GM12891 (cell line): ENCODE data around the gene NACAD.

ENCODE experiments used
- PAX5 ChIP-seq: IDR thresholded peaks from 2 replicates; pipeline ENCODE4 v1.6.1; 2011; ENCODE audit warnings: low read length, moderate library complexity, mild to moderate bottlenecking; ENCODE audit not compliant: insufficient read depth, severe bottlenecking
- POLR2A ChIP-seq: IDR thresholded peaks from 2 replicates; pipeline ENCODE4 v1.6.1; 2011; ENCODE audit warnings: low read depth, low read length, control low read depth
- POLR2AphosphoS5 ChIP-seq: IDR thresholded peaks from 2 replicates; pipeline ENCODE4 v1.6.1; 2011; ENCODE audit warnings: low read depth, low read length, control low read depth
- POU2F2 ChIP-seq: IDR thresholded peaks from 2 replicates; pipeline ENCODE4 v1.6.1; 2011; ENCODE audit warnings: low read depth, mild to moderate bottlenecking, control low read depth, low read length, moderate library complexity
- SPI1 ChIP-seq: IDR thresholded peaks from 2 replicates; pipeline ENCODE4 v1.6.1; 2011; ENCODE audit warnings: low read depth, low read length, control low read depth
- TAF1 ChIP-seq: IDR thresholded peaks from 2 replicates; pipeline ENCODE4 v1.6.1; 2011; ENCODE audit warnings: low read depth, low read length, control low read depth

DNA sequence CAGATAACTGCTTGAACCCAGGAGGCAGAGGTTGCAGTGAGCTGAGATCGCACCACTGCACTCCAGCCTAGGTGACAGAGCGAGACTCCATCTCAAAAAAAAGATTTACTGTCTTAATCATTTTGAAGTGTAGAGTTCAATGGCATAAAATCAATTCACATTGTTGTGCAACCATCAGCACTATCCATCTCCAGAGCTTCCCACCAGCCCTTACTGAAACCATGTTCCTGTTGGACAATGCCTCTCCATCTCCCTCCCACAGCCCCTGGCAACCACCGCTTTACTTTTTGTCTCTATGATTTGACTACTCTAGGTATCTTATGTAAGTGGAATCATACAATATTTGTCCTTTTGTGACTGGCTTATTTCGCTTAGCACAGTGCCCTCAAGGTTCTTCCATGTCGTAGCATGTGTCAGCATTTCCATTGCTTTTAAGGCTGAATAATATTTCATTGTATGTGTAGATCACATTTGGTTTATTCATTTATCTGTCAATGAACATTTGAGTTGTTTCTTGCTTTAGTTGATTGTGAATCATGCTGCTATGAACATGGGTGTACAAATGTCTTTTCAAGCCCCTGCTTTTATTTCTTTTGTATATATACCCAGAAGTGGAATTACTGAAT is 33.1 kb downstream of the NACAD start:
- TF ChIP-seq POLR2A: no peak
- TF ChIP-seq PAX5: no peak
- no peak for TF ChIP-seq POLR2AphosphoS5
- TF ChIP-seq TAF1: no peak
- TF ChIP-seq SPI1: no peak
- no peak for TF ChIP-seq POU2F2
